Erythroblast (primary cell): ENCODE data around the gene TF.

Experiments
- GATA1 ChIP-seq: IDR thresholded peaks from 2 replicates; pipeline ENCODE4 v1.6.1; 2011; ENCODE audit warnings: low read depth, mild to moderate bottlenecking, control low read depth, low read length, moderate library complexity
- POLR2A ChIP-seq: IDR thresholded peaks from 2 replicates; pipeline ENCODE4 v1.6.1; 2011; ENCODE audit warnings: mild to moderate bottlenecking, low read length

DNA sequence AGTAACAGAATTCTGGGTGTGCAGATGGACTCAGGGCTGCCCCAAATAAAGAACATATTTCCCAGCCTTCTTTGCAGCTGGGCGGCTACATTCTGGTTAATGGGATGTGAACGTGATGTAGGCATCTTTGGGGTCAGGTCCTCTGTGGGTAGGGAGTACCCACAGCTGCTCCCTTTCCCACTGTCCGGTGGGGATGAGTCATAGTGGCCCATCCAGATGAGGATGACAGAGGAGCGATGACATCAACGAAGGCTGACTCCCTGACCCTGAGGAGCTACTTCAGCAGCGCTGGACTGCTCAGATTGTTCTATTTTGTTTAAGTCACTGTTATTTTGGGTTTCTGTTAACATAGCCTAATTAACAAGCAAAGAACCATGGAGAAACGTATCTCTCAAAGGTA, 97.4 kb downstream of the TF start:
- no peak for TF ChIP-seq POLR2A
- no peak for TF ChIP-seq GATA1
